Adrenal gland (tissue), 5 donors: ENCODE data around the gene DMXL1.
A peak's percentile ranks its signal among the peaks of the same experiment; 100 is the strongest.

Experiments
- POLR2A ChIP-seq, 2 donors: fragments of 450-650 bp; IDR thresholded peaks; one replicate each; pipeline ENCODE4 v1.6.1; 2017; ENCODE audit warnings: antibody characterized with exemption in 2 of 2, mild to moderate bottlenecking in 2 of 2, moderate library complexity in 1 of 2
- TF ChIP-seq, protein P1 (sequence below), 6 experiments: fragments of 450-650 bp in 4 of 6; fragments of 200-600 bp in 2 of 6; sonication (generic) in 1 of 6; IDR thresholded peaks; 1 replicate in 5 of 6; 2 replicates in 1 of 6; pipeline versions ENCODE4 v1.5.1 to v1.8.0; 2016 to 2021; ENCODE audit warnings: antibody characterized with exemption in 6 of 6, mild to moderate bottlenecking in 2 of 6, moderate library complexity in 1 of 6
- donor health status: DM: no; HTN: no; CAD: no.

GRCh38 chr5:119022017-119022745 lies 48.7 kb upstream of the DMXL1 start:
- no peak for TF ChIP-seq POLR2A (IDR thresholded peaks at IDR 0.05)
- TF ChIP-seq, protein P1, sequence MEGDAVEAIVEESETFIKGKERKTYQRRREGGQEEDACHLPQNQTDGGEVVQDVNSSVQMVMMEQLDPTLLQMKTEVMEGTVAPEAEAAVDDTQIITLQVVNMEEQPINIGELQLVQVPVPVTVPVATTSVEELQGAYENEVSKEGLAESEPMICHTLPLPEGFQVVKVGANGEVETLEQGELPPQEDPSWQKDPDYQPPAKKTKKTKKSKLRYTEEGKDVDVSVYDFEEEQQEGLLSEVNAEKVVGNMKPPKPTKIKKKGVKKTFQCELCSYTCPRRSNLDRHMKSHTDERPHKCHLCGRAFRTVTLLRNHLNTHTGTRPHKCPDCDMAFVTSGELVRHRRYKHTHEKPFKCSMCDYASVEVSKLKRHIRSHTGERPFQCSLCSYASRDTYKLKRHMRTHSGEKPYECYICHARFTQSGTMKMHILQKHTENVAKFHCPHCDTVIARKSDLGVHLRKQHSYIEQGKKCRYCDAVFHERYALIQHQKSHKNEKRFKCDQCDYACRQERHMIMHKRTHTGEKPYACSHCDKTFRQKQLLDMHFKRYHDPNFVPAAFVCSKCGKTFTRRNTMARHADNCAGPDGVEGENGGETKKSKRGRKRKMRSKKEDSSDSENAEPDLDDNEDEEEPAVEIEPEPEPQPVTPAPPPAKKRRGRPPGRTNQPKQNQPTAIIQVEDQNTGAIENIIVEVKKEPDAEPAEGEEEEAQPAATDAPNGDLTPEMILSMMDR (IDR thresholded peaks at IDR 0.05), result peak; percentile 21 to 59 (median 46)
